Measurements from ENCODE around the gene NKIRAS2.

Gene NKIRAS2

DNA sequence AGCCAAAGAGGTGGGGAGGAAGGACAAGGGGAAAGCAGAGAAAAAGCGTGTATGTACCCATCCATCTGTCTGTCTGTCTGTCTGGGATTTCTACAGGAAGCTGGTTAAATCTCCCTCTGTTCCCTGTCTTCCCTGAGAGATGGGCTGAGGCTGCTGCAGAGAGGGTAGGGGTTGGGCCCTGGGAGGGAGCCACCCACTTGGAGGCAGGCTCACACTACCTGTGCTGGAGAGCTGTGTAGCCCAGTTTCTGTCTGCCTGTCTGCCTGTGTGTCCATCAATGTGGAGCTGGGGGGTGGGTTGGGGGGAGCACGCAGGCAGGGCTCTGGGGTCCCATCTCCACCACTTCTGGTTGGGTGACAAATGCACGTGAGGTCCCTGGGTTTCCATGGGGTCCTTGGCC lies 49.1 kb downstream of the NKIRAS2 start:
- H3K27ac Mint-ChIP-seq, result no peak overlapping the region
- peaks cover 25% of the 10 kb centered on the region for H3K27me3 Mint-ChIP-seq (ENCODE audit: low read depth)
- H3K9me3 Mint-ChIP-seq, result no peaks in the 10 kb centered on the region
- H3K4me3 Mint-ChIP-seq, result no peak overlapping the region
- peaks cover 15% of the 10 kb centered on the region for H3K4me1 Mint-ChIP-seq (ENCODE audit: low read depth)
- H3K36me3 Mint-ChIP-seq (ENCODE audit: low read depth), result no peaks in the 10 kb centered on the region

DNA sequence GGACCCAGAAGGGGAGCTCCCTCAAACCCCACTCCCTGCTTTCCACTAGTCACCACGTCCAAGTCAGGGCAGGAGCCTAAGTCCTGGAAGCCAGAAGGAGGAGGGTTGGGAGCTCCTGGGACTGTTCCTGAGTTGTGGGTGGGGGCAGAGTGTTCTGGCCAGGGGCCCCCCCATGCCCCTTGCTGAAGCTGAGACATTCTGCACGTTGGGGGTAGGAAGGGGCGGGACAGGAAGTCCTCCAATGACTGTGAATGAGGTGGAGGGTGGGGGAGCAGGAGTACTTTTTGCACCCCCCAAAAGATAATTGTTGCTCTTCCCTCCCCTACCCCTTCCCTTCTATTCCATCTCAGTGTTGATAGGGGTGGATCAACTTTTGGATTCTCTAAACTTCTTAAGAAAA lies 51.9 kb downstream of the NKIRAS2 start:
- no peak overlapping the region for H3K27ac Mint-ChIP-seq
- H3K4me3 Mint-ChIP-seq, result peak overlapping the region; percentile 31
- H3K36me3 Mint-ChIP-seq (ENCODE audit: low read depth), result no peaks in the 10 kb centered on the region
- H3K9me3 Mint-ChIP-seq, result no peaks in the 10 kb centered on the region
- peaks cover 35% of the 10 kb centered on the region for H3K27me3 Mint-ChIP-seq (ENCODE audit: low read depth)
- H3K4me1 Mint-ChIP-seq (ENCODE audit: low read depth), result peaks cover 6% of the 10 kb centered on the region

DNA sequence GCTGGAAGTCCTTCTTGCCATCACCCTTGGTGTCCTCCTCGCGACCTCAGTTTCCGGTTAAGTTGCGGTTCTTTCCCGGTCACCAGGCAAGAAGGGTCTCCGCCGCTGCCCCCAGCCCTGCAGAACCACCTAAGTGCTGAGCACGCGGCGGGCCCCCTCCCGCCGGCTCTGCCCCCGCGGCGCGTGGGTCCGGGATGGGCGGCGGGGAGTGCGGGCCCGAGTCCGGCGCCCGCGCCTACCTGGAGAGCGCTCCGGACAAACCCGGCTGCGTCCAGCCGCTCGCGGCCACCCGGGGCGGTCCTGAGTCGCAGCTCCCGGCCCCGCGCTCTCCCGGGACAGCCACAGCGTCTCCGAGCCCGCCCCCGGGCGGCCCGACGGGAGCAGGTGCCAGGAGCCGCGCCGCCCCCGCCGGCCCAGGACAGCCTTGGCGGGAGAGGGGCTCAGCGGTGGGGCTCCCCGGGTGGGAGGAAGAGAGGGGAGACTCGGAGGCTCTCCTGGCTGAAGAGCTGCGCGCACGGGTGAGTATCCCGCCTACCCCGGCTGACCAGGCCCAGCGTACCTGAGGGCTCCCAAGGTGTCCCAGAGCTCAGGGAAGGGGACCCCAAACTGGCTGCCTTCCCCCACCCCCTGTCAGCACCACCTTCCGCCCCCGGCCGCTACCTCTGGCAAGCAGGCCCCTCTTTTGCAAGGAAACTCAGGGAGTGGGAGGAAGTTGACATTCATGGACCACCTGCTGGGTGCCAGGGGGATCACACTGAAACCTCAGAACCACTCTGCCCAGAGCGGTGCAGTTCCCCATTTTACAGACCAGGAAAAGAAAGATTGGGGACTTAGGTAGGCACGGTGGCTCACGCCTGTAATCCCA lies 52.7 kb downstream of the NKIRAS2 start:
- Mint-ChIP-seq H3K27me3 (ENCODE audit: low read depth) (peaks cover 35% of the 10 kb centered on the region), H3K4me3 (no peak overlapping the region), H3K27ac (no peak overlapping the region), H3K4me1 (ENCODE audit: low read depth) (peaks cover 6% of the 10 kb centered on the region), H3K9me3 (no peaks in the 10 kb centered on the region), H3K36me3 (ENCODE audit: low read depth) (no peaks in the 10 kb centered on the region)
